ENCODE data around the gene CYP4V2.

Gene CYP4V2

GRCh38 chr4:186204103-186204559, 12.8 kb downstream of the CYP4V2 start:
- DNase-seq (ENCODE audit: low spot score) = no peak
- in situ Hi-C loops (cut with MboI; ENCODE audit: low pct_unique_long_range_greater_than_20kb, low sequenced_read_pairs, unreplicated experiment) = no loop called here
- TF ChIP-seq CTCF (IDR thresholded peaks at IDR 0.05; ENCODE audit: extremely low read depth, insufficient read depth, missing control alignments) = no peak

GRCh38 chr4:186204686-186205085, 13.3 kb downstream of the CYP4V2 start:
- no peak for TF ChIP-seq CTCF (IDR thresholded peaks at IDR 0.05; ENCODE audit: extremely low read depth, insufficient read depth, missing control alignments)
- no peak for DNase-seq (ENCODE audit: low spot score)
- in situ Hi-C loops (cut with MboI; ENCODE audit: low pct_unique_long_range_greater_than_20kb, low sequenced_read_pairs, unreplicated experiment) = no loop called here

GRCh38 chr4:186205156-186205555, 13.8 kb downstream of the CYP4V2 start:
- no peak for TF ChIP-seq CTCF (IDR thresholded peaks at IDR 0.05; ENCODE audit: extremely low read depth, insufficient read depth, missing control alignments)
- DNase-seq (ENCODE audit: low spot score) = no peak
- in situ Hi-C loops (cut with MboI; ENCODE audit: low pct_unique_long_range_greater_than_20kb, low sequenced_read_pairs, unreplicated experiment) = no loop called here

GRCh38 chr4:186216465-186217024, 25.2 kb downstream of the CYP4V2 start:
- in situ Hi-C loops (cut with MboI; ENCODE audit: low pct_unique_long_range_greater_than_20kb, low sequenced_read_pairs, unreplicated experiment) = no loop called here
- DNase-seq (ENCODE audit: low spot score) = no peak
- TF ChIP-seq CTCF (IDR thresholded peaks at IDR 0.05; ENCODE audit: extremely low read depth, insufficient read depth, missing control alignments) = no peak

GRCh38 chr4:186217733-186218293, 26.4 kb downstream of the CYP4V2 start:
- in situ Hi-C loops (cut with MboI; ENCODE audit: low pct_unique_long_range_greater_than_20kb, low sequenced_read_pairs, unreplicated experiment) = no loop called here
- DNase-seq (ENCODE audit: low spot score) = no peak
- TF ChIP-seq CTCF (IDR thresholded peaks at IDR 0.05; ENCODE audit: extremely low read depth, insufficient read depth, missing control alignments) = no peak

- no peak for TF ChIP-seq CTCF (IDR thresholded peaks at IDR 0.05; ENCODE audit: extremely low read depth, insufficient read depth, missing control alignments)
- in situ Hi-C loops (cut with MboI; ENCODE audit: low pct_unique_long_range_greater_than_20kb, low sequenced_read_pairs, unreplicated experiment) = no loop called here
- no peak for DNase-seq (ENCODE audit: low spot score)
These were observed 30.3 kb downstream of the CYP4V2 start for GRCh38 chr4:186221624-186222023.

Measured in GM13977 (cell line).